PC-9 (cell line): Measurements from ENCODE around the gene PCDH9.

Source experiments
- EZH2 ChIP-seq: fragments of 200-600 bp; sonication (generic); IDR thresholded peaks from 2 replicates; pipeline ENCODE4 v1.8.0; 2017; ENCODE audit warnings: antibody characterized with exemption, low read depth
- TF ChIP-seq, protein P1 (sequence below): fragments of 200-600 bp; sonication (generic); conservative IDR thresholded peaks from 2 replicates; pipeline ENCODE4 v1.6.1; 2017; ENCODE audit warnings: mixed run types, antibody characterized with exemption, mild to moderate bottlenecking, moderate library complexity

DNA sequence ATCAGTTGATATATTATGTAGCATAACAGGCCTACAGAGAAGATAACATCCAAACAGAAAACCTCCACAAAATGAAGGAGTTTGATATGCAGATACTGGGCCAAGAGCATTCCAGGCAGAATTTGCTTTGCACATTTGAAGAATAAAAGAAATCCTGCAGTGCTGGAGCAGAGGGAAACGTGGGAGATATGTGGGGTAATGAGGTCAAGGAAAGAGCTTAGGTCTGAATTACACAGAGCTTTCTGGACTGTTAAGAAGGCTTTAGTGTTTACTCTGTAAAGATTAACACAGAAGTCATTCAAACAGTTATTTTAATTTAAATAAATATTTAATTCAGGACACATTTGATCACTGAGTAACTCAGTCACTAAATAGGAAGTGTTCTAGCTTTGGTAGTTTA is 692.7 kb downstream of the PCDH9 start:
- TF ChIP-seq, protein P1, sequence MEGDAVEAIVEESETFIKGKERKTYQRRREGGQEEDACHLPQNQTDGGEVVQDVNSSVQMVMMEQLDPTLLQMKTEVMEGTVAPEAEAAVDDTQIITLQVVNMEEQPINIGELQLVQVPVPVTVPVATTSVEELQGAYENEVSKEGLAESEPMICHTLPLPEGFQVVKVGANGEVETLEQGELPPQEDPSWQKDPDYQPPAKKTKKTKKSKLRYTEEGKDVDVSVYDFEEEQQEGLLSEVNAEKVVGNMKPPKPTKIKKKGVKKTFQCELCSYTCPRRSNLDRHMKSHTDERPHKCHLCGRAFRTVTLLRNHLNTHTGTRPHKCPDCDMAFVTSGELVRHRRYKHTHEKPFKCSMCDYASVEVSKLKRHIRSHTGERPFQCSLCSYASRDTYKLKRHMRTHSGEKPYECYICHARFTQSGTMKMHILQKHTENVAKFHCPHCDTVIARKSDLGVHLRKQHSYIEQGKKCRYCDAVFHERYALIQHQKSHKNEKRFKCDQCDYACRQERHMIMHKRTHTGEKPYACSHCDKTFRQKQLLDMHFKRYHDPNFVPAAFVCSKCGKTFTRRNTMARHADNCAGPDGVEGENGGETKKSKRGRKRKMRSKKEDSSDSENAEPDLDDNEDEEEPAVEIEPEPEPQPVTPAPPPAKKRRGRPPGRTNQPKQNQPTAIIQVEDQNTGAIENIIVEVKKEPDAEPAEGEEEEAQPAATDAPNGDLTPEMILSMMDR: no peak
- no peak for TF ChIP-seq EZH2
